GM19324 (cell line): ENCODE data around the gene UNC5B.
"Not testable (repeated sequence)": the region's sequence is repeated elsewhere in the genome, so short reads cannot be mapped to it uniquely, and the experiment has no call there.

Source experiments
- ATAC-seq: cut with Tn5 transposase; IDR thresholded peaks from one replicate; pipeline ENCODE4 v1.9.1; 2021; ENCODE audit warnings: mild to moderate bottlenecking, moderate library complexity; ENCODE audit not compliant: unreplicated experiment, low FRiP score

Gene UNC5B

GRCh38 chr10:71207578-71207977 lies 4.8 kb upstream of the UNC5B start:
- ATAC-seq = no peak

DNA sequence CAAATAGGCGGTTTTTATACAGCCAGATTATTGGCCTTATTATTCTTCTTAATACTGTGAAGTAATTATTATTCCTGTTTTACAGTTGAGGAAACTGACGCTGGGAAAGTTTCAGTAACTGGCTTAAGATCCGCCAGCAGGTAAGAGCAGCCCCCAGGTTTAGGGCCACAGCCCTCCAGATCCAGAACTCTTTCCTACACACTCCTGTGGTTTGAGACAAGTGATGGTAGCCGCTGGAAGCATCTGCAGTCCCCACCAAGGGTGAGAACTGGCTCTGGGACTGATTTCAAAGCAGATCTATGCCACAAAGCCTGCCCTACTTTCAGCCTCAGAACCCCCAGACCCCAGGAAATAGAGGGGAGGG lies 3.0 kb upstream of the UNC5B start:
- ATAC-seq = no peak

GRCh38 chr10:71209731-71210541 lies 2.4 kb upstream of the UNC5B start:
- ATAC-seq = no peak

GRCh38 chr10:71210542-71210871 lies 1.9 kb upstream of the UNC5B start:
- no peak for ATAC-seq

GRCh38 chr10:71211053-71211452 lies 1.3 kb upstream of the UNC5B start:
- no peak for ATAC-seq

- ATAC-seq = no peak
Measured at GRCh38 chr10:71211775-71212317, 524 bp upstream of the UNC5B start.

DNA sequence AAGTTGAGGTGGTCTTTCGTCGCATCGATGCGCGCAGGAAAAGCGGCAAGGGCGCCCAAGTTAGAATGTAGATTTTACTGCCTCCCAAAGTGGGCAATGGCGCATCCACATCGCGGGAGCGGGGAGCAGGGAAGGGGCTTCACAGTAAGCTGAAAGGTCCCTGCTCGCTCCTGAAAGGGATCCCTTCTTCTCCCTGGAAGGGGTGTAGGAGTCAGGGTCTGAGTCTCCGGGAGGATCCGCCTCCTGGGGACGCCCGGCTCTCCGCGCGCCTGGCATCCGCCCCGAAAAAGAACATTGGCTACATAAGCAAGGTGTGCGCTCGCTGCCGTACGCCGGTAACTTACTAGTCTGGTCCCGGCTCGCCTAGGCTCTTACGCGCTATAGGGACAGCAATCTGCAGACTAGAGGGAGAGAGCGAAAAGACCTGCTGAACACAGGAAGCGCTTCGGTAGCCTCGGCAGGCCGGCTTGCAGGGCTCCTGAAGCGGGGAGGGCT lies 804 bp downstream of the UNC5B start:
- ATAC-seq = no peak

DNA sequence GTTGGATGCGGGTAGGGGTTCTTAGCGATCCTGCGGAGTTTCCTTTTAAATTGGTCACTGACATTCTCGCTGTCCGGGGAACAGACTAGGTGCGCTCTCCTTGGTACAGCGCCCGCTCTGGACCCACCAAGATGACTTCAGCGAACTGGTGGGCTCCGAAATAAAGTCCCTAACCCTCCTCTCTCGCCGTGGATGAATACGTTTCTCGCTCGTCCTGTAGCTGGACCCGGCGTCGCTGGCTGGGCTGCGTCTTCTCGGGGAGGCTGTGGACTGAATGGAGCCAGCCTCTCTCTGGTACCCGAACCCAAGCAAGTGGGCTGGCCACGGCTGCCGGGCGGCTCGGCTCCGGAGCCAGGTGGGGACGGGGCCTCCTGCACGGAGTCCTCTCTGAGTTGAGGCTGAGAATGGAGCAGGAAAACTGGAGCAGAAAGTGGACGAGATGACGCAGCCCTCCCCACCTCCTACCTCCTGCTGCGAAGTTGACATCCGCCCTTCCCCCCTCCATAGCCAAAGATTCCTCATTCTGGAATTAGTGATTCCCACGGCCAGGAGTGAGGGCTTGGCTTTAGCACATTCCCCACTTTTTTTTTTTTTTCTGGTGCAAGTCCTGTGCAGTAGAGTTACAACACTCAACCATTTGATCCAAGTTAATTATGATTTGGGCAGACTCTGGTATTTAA lies 1.5 kb downstream of the UNC5B start:
- ATAC-seq = no peak

GRCh38 chr10:71214641-71215559 lies 2.5 kb downstream of the UNC5B start:
- ATAC-seq = no peak

- ATAC-seq = no peak
Measured at GRCh38 chr10:71216363-71216695, 4.0 kb downstream of the UNC5B start.

DNA sequence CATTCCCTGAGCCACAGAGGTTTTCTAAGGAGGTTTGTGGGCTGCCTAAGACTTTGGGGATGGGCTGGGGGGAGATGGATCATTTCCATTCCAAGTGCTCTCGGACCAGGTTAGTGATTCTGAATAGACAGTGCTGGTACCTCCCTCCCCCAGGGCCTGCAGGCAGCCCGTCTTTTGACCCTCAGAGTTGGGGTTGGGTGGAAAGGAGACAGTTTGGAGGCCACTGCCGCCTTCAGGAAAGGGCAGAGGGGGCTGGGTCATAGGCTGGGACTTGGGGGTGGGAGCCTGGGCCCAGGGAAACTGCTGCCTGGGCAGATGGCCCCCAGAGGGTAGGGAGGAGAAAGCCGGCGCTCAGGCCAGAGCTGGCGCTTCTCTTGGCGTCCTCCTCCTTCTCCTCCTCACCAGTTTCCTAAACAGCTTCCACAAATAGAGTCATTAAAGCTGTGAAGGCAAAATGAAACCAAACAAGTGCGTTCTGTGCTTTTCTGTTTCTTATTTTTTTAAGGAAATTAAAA lies 4.4 kb downstream of the UNC5B start:
- no peak for ATAC-seq

GRCh38 chr10:71217266-71218045 lies 5.1 kb downstream of the UNC5B start:
- no peak for ATAC-seq

DNA sequence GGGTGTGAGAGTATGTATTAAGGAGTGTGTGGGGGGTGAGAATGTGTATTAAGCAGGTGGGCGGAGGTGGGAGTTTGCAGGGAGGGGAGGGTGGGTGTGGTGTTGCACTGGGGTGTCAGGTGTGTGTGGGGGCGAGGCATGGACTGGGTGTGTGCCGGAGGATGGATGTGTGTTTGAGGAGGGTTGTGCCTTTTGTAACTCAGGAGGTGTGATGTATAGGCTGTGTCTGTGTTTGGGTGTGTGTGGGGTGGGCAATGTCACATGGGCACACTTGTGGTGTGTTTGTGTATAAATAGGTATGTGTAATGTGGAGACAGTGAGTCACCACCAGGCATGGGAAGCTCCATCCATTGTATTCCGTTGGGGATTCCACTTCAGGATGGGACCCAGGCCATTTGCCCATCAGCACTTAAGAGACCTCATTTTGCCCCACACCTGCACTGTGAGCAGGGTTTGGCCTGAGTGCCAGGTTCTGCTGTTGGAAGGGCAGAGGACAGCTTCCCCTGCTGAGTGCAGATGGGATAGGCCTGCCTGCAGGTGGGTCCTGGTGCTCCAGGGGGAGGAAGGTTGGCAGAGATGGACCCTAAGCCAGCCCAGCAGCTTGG lies 5.8 kb downstream of the UNC5B start:
- ATAC-seq = no peak

DNA sequence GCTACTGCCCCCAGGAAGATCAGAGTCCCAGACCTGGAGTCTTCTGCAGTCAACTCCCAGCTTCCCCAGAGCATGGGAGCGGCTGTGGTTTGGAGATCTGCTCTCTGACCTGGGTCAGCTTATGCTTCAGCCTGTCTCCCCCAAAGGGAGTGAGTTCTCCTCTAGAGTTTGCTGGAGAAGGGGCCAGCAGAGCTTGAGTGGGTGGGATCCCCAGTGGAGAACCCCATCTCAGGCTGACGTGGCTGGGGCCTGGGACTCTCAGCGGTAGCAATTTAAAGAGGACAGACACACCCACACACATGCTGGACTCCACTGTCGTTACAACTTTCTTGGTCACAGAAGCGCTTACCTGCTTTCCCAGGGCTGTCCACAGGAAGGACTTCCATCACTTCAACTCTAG lies 6.3 kb downstream of the UNC5B start:
- ATAC-seq = no peak

GRCh38 chr10:71219236-71219917 lies 7.0 kb downstream of the UNC5B start:
- ATAC-seq = not testable (repeated sequence)

DNA sequence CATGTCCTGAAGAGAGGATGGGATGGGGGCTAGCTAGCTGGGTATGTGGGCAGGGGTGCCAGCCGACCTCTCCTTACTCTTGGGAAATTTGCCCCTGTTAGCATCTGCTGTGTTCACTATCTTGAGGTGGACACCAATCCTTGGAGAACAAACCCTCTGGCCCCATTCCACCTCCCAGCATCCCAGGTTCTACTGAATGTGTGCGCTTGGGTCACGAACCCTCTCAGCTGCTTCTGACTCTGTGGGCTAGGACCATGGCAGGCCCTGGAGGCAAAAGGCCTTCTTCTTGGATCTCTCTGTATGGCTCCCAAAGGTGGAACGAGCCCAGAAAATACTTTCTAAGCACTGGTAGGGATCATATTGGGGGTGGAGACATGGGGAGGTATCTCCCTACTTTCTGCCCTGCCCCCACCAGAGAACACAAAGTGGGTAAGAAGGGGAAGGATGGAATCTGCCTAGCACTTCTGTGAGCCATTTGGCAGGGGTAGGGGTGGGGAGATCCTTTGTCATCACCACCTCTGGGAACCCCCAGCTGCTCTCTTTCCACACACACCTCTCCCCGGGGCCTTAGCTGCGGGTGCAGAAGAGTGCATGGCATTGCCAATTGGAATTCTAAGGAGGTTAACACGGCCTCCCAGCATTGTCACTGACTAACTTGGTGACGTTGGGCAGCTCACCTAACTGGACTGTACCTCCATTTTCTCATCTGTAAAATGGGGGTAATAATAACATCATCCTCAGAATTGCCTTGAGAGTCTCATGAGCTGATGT lies 7.7 kb downstream of the UNC5B start:
- ATAC-seq = no peak

DNA sequence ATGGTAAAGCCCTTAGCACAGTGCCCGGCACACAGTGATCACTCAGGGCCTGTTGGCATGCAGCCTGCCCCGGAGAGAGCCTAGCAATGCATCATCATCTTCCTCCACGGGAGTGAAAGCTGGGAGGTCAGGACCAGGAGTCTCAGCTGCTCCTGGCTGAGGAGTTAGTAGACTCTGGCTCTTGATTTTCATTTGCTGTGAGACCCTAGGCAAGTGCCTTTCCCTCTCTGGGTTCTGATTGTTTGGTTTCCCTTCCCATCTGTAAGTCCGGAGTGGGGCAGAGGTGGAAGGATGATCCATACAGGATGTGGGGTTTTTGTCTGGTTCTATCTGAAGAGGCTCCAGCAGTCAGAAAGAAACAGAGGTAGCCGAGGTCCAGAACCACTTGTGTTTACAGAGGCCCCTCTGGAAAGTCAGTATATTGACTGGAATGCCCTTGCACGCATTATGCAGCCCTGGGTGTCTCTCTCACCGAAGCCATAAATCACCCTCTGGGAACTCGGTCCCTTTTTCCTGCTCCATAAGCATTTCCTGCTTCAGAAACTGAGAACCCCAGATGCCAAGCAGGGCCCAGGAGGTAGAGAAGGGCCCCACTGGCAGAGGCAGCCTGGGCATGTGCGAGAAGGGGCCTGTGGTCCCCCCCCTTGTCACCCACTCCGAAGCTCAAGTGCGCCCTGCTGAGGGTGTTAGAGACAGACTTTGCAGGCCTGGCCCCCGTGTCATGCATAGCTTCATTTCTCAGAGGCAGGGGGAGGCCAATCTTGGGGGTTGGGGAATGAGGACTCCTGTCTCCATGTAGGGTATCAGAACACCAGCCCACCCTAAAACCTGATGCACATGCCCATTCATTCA lies 8.5 kb downstream of the UNC5B start:
- ATAC-seq = no peak
